Measurements from ENCODE around the gene RBM26. TPM values are rescaled to one million over a fixed set of nuclear protein-coding genes. Genes with fewer than 3 reads are reported as not detected.

Gene RBM26
- total and polyA plus RNA-seq, 4 donors = 6.4 to 18.4 (median 12.3) TPM

DNA sequence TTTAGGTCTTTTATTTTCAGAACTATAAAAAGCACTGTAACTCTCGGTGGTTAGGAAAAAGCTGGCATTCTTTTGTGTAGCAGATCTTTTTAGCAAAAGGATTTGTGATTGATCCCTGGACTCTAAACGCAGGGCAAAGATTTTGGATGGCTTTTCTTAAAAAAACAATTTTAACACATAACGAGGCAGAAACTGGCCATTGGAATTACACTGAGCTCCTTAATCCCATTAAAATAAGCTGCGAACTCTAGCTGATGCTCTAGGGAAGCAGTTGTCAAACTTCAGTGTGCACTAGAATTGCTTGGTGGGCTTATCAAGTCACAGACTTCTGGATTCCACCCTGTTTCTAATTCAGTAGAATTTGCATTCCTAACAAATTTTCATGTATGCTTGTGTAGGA is 41.1 kb upstream of the RBM26 start (continued):
- TF ChIP-seq, protein P1, sequence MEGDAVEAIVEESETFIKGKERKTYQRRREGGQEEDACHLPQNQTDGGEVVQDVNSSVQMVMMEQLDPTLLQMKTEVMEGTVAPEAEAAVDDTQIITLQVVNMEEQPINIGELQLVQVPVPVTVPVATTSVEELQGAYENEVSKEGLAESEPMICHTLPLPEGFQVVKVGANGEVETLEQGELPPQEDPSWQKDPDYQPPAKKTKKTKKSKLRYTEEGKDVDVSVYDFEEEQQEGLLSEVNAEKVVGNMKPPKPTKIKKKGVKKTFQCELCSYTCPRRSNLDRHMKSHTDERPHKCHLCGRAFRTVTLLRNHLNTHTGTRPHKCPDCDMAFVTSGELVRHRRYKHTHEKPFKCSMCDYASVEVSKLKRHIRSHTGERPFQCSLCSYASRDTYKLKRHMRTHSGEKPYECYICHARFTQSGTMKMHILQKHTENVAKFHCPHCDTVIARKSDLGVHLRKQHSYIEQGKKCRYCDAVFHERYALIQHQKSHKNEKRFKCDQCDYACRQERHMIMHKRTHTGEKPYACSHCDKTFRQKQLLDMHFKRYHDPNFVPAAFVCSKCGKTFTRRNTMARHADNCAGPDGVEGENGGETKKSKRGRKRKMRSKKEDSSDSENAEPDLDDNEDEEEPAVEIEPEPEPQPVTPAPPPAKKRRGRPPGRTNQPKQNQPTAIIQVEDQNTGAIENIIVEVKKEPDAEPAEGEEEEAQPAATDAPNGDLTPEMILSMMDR (IDR thresholded peaks at IDR 0.05; ENCODE audit: low read depth, low read length, missing input control) = no peak
- TF ChIP-seq GABPA (IDR thresholded peaks at IDR 0.05 in 1 of 2, conservative IDR thresholded peaks at IDR 0.05 in 1 of 2) (no peak), JUND (IDR thresholded peaks at IDR 0.05) (no peak), FOXA2 (IDR thresholded peaks at IDR 0.05) (no peak), YY1 (IDR thresholded peaks at IDR 0.05) (no peak)

DNA sequence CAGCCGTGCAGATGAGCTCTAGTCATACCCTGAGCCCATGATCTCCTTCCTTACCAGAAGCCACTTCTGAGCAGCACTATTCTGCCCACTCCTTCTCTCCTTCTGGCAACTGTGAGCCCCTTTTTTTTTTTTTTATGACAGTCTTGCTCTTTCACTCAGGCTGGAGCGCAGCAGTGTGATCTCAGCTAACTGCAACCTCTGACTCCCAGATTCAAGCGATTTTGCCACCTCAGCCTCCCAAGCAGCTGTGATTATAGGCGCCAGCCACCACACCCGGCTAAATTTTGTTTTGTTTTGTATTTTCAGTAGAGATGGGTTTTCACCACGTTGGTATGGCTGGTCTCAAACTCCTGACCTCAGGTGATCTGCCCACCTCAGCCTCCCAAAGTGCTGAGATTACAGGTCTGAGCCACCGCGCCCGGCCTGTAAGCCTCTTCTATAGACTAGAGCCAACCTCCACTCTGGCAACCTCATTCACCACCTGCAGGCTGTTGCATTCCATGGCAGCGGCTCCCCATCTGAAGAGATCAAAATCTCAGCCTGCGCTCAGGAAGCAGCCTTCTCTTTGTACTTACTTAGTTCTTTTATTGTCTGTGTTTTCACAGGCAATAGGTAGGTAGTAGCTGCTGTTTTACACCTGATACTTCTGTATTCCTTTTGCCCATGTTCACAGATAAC is 40.1 kb upstream of the RBM26 start:
- H3K27me3 ChIP-seq (ENCODE audit: control insufficient read depth in 4 of 4, insufficient read depth in 4 of 4, low read length in 3 of 4) = no peaks in the 10 kb centered on the region
- TF ChIP-seq FOXA2 (IDR thresholded peaks at IDR 0.05) (no peak), RAD21 (IDR thresholded peaks at IDR 0.05) (no peak), JUND (IDR thresholded peaks at IDR 0.05) (no peak), NR2F2 (IDR thresholded peaks at IDR 0.05) (no peak)
- TF ChIP-seq, protein P1 (IDR thresholded peaks at IDR 0.05; ENCODE audit: low read depth, low read length, missing input control) = no peak
- H3K4me1 ChIP-seq (ENCODE audit: control insufficient read depth in 4 of 4, insufficient read depth in 4 of 4, low read length in 3 of 4) = no peaks in the 10 kb centered on the region
- no peaks in the 10 kb centered on the region for H3K9me3 ChIP-seq (ENCODE audit: control insufficient read depth in 4 of 4, low read length in 3 of 4)
- H3K36me3 ChIP-seq (ENCODE audit: control insufficient read depth in 4 of 4, insufficient read depth in 3 of 4, low read depth in 1 of 4, low read length in 3 of 4) = no peaks in the 10 kb centered on the region
- no peak overlapping the region for H3K4me3 ChIP-seq (ENCODE audit: low read depth in 1 of 3, low read length in 3 of 3)
- H3K9ac ChIP-seq (ENCODE audit: low read depth in 1 of 2, low read length in 2 of 2) = no peak overlapping the region
- H3K27ac ChIP-seq (ENCODE audit: low read depth in 1 of 2, low read length in 2 of 2) = no peak overlapping the region
- no peak for DNase-seq (ENCODE audit: low spot score)
- WGBS = 90% methylated on average over 11 of the region's 11 CpGs

DNA sequence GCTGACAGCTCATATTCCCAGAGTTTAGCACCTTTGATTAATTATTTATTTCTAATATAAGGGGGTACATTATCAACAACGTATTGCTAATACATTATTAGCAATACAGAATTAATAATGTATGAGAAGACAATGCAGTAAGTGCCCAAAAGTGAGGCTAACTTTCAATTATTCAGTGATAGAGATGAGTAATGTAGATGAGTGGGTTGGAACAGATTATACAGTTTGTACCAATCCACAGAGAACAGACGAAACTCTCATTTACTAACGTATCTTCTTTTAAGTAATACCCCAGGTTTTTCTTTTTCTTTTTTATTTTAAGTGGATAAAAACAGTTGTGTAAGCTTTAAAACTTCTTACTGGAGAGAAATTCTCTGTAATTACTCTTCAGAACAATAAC is 36.7 kb upstream of the RBM26 start:
- H3K36me3 ChIP-seq (ENCODE audit: control insufficient read depth in 4 of 4, insufficient read depth in 3 of 4, low read depth in 1 of 4, low read length in 3 of 4) = no peaks in the 10 kb centered on the region
- H3K27me3 ChIP-seq (ENCODE audit: control insufficient read depth in 4 of 4, insufficient read depth in 4 of 4, low read length in 3 of 4) = no peaks in the 10 kb centered on the region
- H3K27ac ChIP-seq (ENCODE audit: low read depth in 1 of 2, low read length in 2 of 2) = no peak overlapping the region
- no peak for TF ChIP-seq HNF4A (conservative IDR thresholded peaks at IDR 0.05)
- TF ChIP-seq, protein P2, sequence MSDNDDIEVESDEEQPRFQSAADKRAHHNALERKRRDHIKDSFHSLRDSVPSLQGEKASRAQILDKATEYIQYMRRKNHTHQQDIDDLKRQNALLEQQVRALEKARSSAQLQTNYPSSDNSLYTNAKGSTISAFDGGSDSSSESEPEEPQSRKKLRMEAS (IDR thresholded peaks at IDR 0.05) = no peak
- TF ChIP-seq RXRA (IDR thresholded peaks at IDR 0.05) = no peak
- no peak for TF ChIP-seq TAF1 (conservative IDR thresholded peaks at IDR 0.05)
- no peak for TF ChIP-seq YY1 (IDR thresholded peaks at IDR 0.05)
- no peak for TF ChIP-seq HNF4G (IDR thresholded peaks at IDR 0.05)
- TF ChIP-seq, protein P3, sequence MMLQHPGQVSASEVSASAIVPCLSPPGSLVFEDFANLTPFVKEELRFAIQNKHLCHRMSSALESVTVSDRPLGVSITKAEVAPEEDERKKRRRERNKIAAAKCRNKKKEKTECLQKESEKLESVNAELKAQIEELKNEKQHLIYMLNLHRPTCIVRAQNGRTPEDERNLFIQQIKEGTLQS (IDR thresholded peaks at IDR 0.05) = no peak
- TF ChIP-seq EGR1 (IDR thresholded peaks at IDR 0.05; ENCODE audit: low read depth in 2 of 2) = no peak
- TF ChIP-seq SP1 (IDR thresholded peaks at IDR 0.05) = no peak
- TF ChIP-seq RAD21 (IDR thresholded peaks at IDR 0.05) = no peak
- TF ChIP-seq, protein P1 (IDR thresholded peaks at IDR 0.05; ENCODE audit: low read depth, low read length, missing input control) = no peak
- TF ChIP-seq, protein P4, sequence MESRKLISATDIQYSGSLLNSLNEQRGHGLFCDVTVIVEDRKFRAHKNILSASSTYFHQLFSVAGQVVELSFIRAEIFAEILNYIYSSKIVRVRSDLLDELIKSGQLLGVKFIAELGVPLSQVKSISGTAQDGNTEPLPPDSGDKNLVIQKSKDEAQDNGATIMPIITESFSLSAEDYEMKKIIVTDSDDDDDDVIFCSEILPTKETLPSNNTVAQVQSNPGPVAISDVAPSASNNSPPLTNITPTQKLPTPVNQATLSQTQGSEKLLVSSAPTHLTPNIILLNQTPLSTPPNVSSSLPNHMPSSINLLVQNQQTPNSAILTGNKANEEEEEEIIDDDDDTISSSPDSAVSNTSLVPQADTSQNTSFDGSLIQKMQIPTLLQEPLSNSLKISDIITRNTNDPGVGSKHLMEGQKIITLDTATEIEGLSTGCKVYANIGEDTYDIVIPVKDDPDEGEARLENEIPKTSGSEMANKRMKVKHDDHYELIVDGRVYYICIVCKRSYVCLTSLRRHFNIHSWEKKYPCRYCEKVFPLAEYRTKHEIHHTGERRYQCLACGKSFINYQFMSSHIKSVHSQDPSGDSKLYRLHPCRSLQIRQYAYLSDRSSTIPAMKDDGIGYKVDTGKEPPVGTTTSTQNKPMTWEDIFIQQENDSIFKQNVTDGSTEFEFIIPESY (IDR thresholded peaks at IDR 0.05) = no peak
- no peak for TF ChIP-seq FOXA1 (IDR thresholded peaks at IDR 0.05)
- no peak for TF ChIP-seq GABPA (IDR thresholded peaks at IDR 0.05 in 1 of 2, conservative IDR thresholded peaks at IDR 0.05 in 1 of 2)
- WGBS = 89% methylated on average over 3 of the region's 3 CpGs
- DNase-seq (ENCODE audit: low spot score) = no peak
- H3K9me3 ChIP-seq (ENCODE audit: control insufficient read depth in 4 of 4, low read length in 3 of 4) = no peaks in the 10 kb centered on the region
- no peaks in the 10 kb centered on the region for H3K4me1 ChIP-seq (ENCODE audit: control insufficient read depth in 4 of 4, insufficient read depth in 4 of 4, low read length in 3 of 4)
- H3K4me3 ChIP-seq (ENCODE audit: low read depth in 1 of 3, low read length in 3 of 3) = no peak overlapping the region
- H3K9ac ChIP-seq (ENCODE audit: low read depth in 1 of 2, low read length in 2 of 2) = no peak overlapping the region
